HG03378 (cell line): ENCODE data around the gene ENTPD8.
"Not testable (repeated sequence)": the region's sequence is repeated elsewhere in the genome, so short reads cannot be mapped to it uniquely, and the experiment has no call there.

Source experiments
- ATAC-seq: cut with Tn5 transposase; IDR thresholded peaks from one replicate; pipeline ENCODE4 v1.9.1; 2021; ENCODE audit warnings: mild to moderate bottlenecking, moderate library complexity; ENCODE audit not compliant: unreplicated experiment

Gene ENTPD8

DNA sequence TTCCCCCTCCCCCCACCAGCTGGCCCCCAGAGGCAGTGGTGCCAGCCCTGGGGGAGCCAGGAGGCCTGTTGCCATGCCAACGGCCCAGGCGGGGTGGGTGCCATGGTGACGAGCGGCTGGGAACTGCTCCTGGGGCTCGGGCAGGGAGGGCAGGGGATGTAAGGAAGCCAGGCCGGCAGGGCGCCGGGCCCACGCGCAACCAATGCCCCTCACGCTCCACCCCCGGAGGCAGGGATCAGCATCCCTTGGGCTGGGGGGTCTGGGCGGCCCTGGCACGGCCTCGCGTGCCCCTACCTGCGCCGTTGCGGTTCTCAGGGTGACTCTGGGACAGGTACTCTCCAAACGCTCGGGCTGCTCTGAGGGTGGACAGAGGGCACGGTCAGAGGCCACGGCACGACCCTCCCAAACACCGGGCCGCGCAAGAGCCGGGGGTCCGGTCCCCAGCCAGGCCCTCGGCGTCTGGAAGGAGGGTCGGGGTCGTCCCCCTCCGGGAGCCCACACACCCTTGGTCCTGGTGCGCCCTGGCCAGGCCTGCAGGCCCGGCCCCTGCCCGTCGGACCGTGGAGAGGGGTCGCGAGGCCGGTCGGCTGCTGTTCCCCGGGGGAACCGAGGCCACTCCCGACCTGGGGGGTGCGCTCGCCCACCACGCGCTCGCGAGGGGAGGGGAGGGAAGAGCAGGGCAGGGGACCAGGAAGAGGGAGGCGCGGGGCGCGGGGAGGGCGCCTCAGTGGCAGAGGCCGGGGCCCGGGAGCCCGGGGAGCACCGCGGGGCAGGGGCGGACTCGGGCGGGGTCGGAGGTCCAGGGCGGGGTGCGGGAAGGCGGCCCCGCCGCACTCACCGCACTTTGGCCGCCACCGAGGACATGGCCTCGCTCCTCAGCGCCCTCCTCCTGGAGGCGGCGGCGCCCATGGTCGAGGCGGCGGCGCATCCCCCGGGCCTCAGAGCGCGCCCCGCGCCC, 17.3 kb upstream of the ENTPD8 start:
- ATAC-seq, result no peak

GRCh38 chr9:137457406-137458193, 16.4 kb upstream of the ENTPD8 start:
- no peak for ATAC-seq

GRCh38 chr9:137456864-137457405, 15.8 kb upstream of the ENTPD8 start:
- ATAC-seq, result no peak

GRCh38 chr9:137456061-137456863, 15.1 kb upstream of the ENTPD8 start:
- ATAC-seq, result no peak

GRCh38 chr9:137455359-137455991, 14.3 kb upstream of the ENTPD8 start:
- no peak for ATAC-seq

DNA sequence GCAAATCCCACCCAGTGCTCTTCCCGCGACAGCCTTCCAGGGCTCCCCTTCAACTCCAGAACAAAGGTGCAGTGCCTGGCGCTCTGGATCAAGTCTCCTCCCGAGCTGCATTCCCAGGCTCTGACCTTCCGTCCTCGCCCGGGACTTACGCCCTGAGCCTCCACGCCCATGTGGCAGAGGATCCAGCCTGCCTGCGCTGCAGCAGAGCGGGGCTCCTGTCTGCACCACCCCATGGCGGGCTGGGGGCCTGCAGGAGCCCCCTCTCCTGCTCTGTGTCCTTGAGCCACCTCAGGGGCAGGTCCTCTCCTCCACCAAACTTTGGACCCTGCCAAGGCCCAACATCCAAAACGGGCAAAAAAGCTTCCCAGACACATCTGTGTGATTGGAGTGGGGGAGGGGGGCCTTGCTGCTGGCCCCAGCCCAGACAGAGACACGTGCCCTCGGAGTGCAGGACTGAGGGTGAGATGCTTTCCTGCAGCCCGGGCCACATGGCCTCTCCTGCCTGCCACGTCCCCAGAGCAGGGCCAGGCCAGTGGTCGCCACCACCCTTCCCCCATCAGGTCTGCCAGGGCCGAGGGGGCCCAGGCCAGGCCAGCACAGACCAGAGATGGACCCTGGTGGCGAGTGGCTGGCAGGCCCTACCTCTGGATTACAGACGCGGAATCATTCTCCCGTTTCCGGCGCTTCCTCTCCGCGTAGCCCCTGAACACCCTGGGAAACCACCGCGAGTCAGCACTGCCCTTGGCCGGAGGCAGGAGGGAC, 13.6 kb upstream of the ENTPD8 start:
- no peak for ATAC-seq

- ATAC-seq, result no peak
Observed at GRCh38 chr9:137454145-137454596, 13.0 kb upstream of the ENTPD8 start.

DNA sequence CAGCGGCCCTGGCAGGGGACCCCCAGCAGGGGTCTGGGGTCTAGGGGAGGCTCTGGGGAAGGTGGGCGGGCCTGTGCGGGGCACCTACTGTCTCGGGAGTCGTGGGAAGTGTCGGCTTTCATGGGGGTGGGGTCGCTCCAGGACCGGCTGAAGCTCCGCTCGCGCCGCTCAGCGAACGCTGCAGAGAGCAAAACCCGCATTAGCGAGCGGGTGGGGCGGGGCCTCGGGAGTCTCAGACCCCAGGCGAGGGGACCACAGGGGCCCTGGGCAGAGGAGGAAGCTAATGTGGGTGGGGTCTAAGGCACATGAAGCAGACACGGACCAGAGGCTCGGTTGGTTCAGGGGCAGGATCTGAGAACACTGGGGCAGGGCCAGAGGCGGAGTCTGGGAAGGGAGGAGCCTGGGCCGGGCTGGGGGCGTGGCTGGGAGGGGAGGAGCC, 12.5 kb upstream of the ENTPD8 start:
- no peak for ATAC-seq

- ATAC-seq, result no peak
Observed at GRCh38 chr9:137452761-137453642, 11.8 kb upstream of the ENTPD8 start.

GRCh38 chr9:137452006-137452760, 11.0 kb upstream of the ENTPD8 start:
- no peak for ATAC-seq

GRCh38 chr9:137451264-137452005, 10.3 kb upstream of the ENTPD8 start:
- ATAC-seq, result not testable (repeated sequence)

DNA sequence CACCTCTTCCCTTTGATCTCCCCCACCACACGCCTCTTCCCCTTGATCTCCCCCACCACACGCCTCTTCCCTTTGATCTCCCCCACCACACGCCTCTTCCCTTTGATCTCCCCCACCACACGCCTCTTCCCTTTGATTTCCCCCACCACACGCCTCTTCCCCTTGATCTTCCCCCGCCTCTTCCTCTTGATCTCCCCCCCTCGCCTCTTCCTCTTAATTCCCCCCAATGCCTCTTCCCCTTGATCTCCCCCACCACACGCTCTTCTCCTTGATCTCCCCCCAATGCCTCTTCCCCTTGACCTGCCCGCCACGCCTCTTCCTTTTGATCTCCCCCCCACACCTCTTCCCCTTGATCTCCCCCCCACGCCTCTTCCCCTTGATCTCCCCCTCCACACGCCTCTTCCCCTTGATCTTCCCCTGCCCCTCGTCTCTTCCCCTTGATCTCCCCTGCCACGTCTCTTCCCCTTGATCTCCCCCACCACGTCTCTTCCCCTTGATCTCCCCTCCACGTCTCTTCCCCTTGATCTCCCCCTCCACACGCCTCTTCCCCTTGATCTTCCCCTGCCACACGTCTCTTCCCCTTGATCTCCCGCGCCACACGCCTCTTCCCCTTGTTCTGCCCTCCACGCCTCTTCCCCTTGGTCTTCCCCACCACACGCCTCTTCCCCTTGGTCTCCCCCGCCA, 9.5 kb upstream of the ENTPD8 start:
- ATAC-seq, result not testable (repeated sequence)

DNA sequence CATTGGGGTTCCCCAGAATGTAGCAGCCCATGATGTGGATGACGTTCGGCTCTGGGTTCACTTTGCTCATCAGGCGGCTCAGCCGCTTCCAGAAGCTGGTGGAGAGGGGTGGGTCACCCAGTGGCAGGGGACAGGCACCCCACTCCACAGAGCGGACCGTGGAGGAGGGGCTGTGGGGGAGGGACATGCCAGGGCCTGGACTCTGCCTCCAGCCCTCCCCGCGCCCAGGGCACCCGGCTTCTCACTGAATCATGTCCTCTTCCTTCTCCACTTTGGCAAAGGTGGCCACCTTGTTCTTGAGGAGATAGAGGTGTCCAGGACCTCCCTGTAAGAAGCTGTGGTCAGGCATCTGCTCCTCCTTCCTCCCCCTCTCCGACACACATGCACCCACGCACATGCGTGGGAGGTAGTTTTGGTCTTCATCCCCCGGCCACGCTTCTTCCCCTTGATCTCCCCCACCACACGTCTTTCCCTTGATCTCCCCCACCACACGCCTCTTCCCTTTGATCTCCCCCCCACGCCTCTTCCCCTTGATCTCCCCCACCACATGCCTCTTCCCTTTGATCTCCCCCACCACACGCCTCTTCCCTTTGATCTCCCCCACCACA, 8.9 kb upstream of the ENTPD8 start:
- ATAC-seq, result no peak

- ATAC-seq, result no peak
Observed at GRCh38 chr9:137449081-137449844, 8.1 kb upstream of the ENTPD8 start.

DNA sequence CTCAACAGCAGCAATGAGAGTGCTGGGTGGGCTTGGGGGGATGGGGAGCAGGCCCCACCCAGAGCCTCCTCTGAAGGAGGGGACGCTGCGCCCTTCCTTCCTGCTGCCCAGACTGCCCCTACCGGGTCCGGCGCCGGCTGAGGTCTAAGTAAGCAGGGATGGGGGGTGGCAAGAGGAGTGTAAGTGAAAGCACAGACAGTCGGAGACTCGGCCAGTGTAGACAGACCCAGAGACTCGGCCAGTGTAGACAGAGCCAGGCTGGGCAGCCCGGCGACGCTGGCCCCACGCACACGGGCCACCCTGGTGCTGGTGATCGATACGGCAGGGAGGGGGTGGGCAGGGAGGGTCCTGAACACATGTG, 7.4 kb upstream of the ENTPD8 start:
- no peak for ATAC-seq
